GM23248 (cell line): ENCODE results near the gene TEPSIN.

ENCODE experiments used
- EZH2 ChIP-seq: fragments of 200-600 bp; sonication (generic); IDR thresholded peaks from 2 replicates; pipeline ENCODE4 v1.6.1; 2018; ENCODE audit warnings: antibody characterized with exemption, mild to moderate bottlenecking; ENCODE audit not compliant: insufficient read depth, poor library complexity, severe bottlenecking
- EZH2phosphoT487 ChIP-seq: fragments of 200-600 bp; sonication (generic); IDR thresholded peaks from 2 replicates; pipeline ENCODE4 v1.6.1; 2018; ENCODE audit warnings: antibody characterized with exemption, moderate library complexity, mild to moderate bottlenecking, low read depth; ENCODE audit not compliant: insufficient read depth

- TF ChIP-seq EZH2 (no peak), EZH2phosphoT487 (no peak)
Measured at GRCh38 chr17:81261096-81261495, 22.2 kb upstream of the TEPSIN start.
